H9 (cell line): ENCODE measurements around the gene PON2. TPM values are rescaled to one million over a fixed set of nuclear protein-coding genes. Genes with fewer than 3 reads are reported as not detected.

ENCODE experiments used
- DNase-seq: peaks from one replicate; pipeline ENCODE4 v3.0.0-alpha.2; 2017
- H2AFZ ChIP-seq: one replicate; pipeline ENCODE4 v1.6.1; 2013; ENCODE audit warnings: mild to moderate bottlenecking, low read length, control low read depth, moderate library complexity
- H2AK5ac ChIP-seq: 2 replicates; pipeline ENCODE4 v1.6.1; 2013; ENCODE audit warnings: low read length, control low read depth, mixed read lengths; ENCODE audit not compliant: insufficient read length
- H2BK120ac ChIP-seq: one replicate; pipeline ENCODE4 v1.6.1; 2013; ENCODE audit warnings: low read depth, mild to moderate bottlenecking, low read length, control low read depth, inconsistent platforms; ENCODE audit not compliant: poor library complexity, severe bottlenecking
- H2BK12ac ChIP-seq: 2 replicates; pipeline ENCODE4 v1.6.1; 2013; ENCODE audit warnings: low read length, control low read depth, mixed read lengths, low read depth; ENCODE audit not compliant: insufficient read length
- H2BK15ac ChIP-seq: 2 replicates; pipeline ENCODE4 v1.6.1; 2013; ENCODE audit warnings: low read depth, low read length, control low read depth
- H2BK20ac ChIP-seq: one replicate; pipeline ENCODE4 v1.6.1; 2013; ENCODE audit warnings: low read depth, mild to moderate bottlenecking, low read length, control low read depth, inconsistent platforms; ENCODE audit not compliant: poor library complexity, severe bottlenecking
- H2BK5ac ChIP-seq: 2 replicates; pipeline ENCODE4 v1.6.1; 2013; ENCODE audit warnings: low read length, control low read depth, mixed read lengths; ENCODE audit not compliant: insufficient read length
- H3K14ac ChIP-seq: 2 replicates; pipeline ENCODE4 v1.6.1; 2013; ENCODE audit warnings: low read length, control low read depth; ENCODE audit not compliant: insufficient read depth
- H3K18ac ChIP-seq: 2 replicates; pipeline ENCODE4 v1.6.1; 2013; ENCODE audit warnings: low read depth, mild to moderate bottlenecking, mixed read lengths, low read length, control low read depth; ENCODE audit not compliant: insufficient read length
- H3K23ac ChIP-seq: 2 replicates; pipeline ENCODE4 v1.6.1; 2013; ENCODE audit warnings: low read length, control low read depth, mixed read lengths, low read depth; ENCODE audit not compliant: insufficient read length
- H3K23me2 ChIP-seq: 2 replicates; pipeline ENCODE4 v1.6.1; 2013; ENCODE audit warnings: low read depth, mild to moderate bottlenecking, mixed read lengths, low read length, control low read depth; ENCODE audit not compliant: insufficient read length, poor library complexity, severe bottlenecking
- H3K27ac ChIP-seq: 2 replicates; pipeline ENCODE4 v1.5.1; 2013; ENCODE audit warnings: low read length, control low read depth, mixed read lengths, low read depth; ENCODE audit not compliant: insufficient read length
- H3K27me3 ChIP-seq: 2 replicates; pipeline ENCODE4 v1.6.1; 2013; ENCODE audit warnings: low read length, control low read depth, inconsistent platforms; ENCODE audit not compliant: insufficient read depth
- H3K4ac ChIP-seq: 2 replicates; pipeline ENCODE4 v1.6.1; 2013; ENCODE audit warnings: low read depth, mild to moderate bottlenecking, control low read depth, inconsistent platforms, low read length, moderate library complexity
- H3K4me1 ChIP-seq: 2 replicates; pipeline ENCODE4 v1.6.1; 2013; ENCODE audit warnings: low read length, control low read depth, inconsistent platforms; ENCODE audit not compliant: insufficient read depth
- H3K4me2 ChIP-seq: 2 replicates; pipeline ENCODE4 v1.6.1; 2013; ENCODE audit warnings: low read length, control low read depth, mixed read lengths; ENCODE audit not compliant: insufficient read length, insufficient read depth
- H3K56ac ChIP-seq: 2 replicates; pipeline ENCODE4 v1.6.1; 2013; ENCODE audit warnings: low read depth, mild to moderate bottlenecking, mixed read lengths, low read length, control low read depth; ENCODE audit not compliant: insufficient read length
- H3K79me1 ChIP-seq: 2 replicates; pipeline ENCODE4 v1.6.1; 2013; ENCODE audit warnings: low read depth, mild to moderate bottlenecking, moderate library complexity, low read length, control low read depth, inconsistent platforms; ENCODE audit not compliant: insufficient read depth, poor library complexity, severe bottlenecking
- H3K79me2 ChIP-seq: 2 replicates; pipeline ENCODE4 v1.6.1; 2013; ENCODE audit warnings: low read length, control low read depth, inconsistent platforms; ENCODE audit not compliant: insufficient read depth
- H3K9ac ChIP-seq: 2 replicates; pipeline ENCODE4 v1.6.1; 2013; ENCODE audit warnings: low read length, control low read depth, mixed read lengths; ENCODE audit not compliant: insufficient read length; ENCODE audit errors: extremely low read depth
- H3K9me3 ChIP-seq: one replicate; pipeline ENCODE4 v1.6.1; 2013; ENCODE audit warnings: low read depth, low read length, inconsistent platforms; ENCODE audit not compliant: control insufficient read depth
- H3T11ph ChIP-seq: one replicate; pipeline ENCODE4 v1.6.1; 2013; ENCODE audit warnings: mild to moderate bottlenecking, low read length, control low read depth, inconsistent platforms
- H4K20me1 ChIP-seq: one replicate; pipeline ENCODE4 v1.6.1; 2013; ENCODE audit not compliant: control insufficient read depth, insufficient read length, insufficient read depth
- H4K5ac ChIP-seq: 2 replicates; pipeline ENCODE4 v1.6.1; 2013; ENCODE audit warnings: low read depth, mild to moderate bottlenecking, mixed read lengths, low read length, control low read depth; ENCODE audit not compliant: insufficient read length
- H4K8ac ChIP-seq: replicated peaks from 2 replicates; pipeline ENCODE4 v1.6.1; 2013; ENCODE audit warnings: low read length, control low read depth, mixed read lengths, low read depth; ENCODE audit not compliant: insufficient read length
- H4K91ac ChIP-seq: 2 replicates; pipeline ENCODE4 v1.6.1; 2013; ENCODE audit warnings: low read depth, mild to moderate bottlenecking, moderate library complexity, mixed read lengths, low read length, control low read depth; ENCODE audit not compliant: insufficient read length
- H3K27ac Mint-ChIP-seq, 3 experiments: 2 replicates in 2 of 3; 3 replicates in 1 of 3; pipeline ENCODE4 v1.8.0; 2020 to 2021; ENCODE audit warnings: mixed read lengths in 3 of 3, mild to moderate bottlenecking in 1 of 3, moderate library complexity in 1 of 3
- H3K27me3 Mint-ChIP-seq: 2 replicates; pipeline ENCODE4 v1.8.0; 2021; ENCODE audit warnings: low read depth, mild to moderate bottlenecking, moderate library complexity, mixed read lengths
- H3K36me3 Mint-ChIP-seq, 3 experiments: 2 replicates in 2 of 3; 3 replicates in 1 of 3; pipeline ENCODE4 v1.8.0; 2020 to 2021; ENCODE audit warnings: low read depth in 3 of 3, mixed read lengths in 3 of 3; ENCODE audit not compliant: insufficient read depth in 1 of 3
- H3K4me1 Mint-ChIP-seq, 2 experiments: 2 replicates each; pipeline ENCODE4 v1.8.0; 2020; ENCODE audit warnings: mixed read lengths in 2 of 2
- H3K4me3 Mint-ChIP-seq, 2 experiments: 2 replicates in 1 of 2; 3 replicates in 1 of 2; pipeline ENCODE4 v1.8.0; 2020 to 2021; ENCODE audit warnings: mild to moderate bottlenecking in 2 of 2, mixed read lengths in 2 of 2, moderate library complexity in 1 of 2
- H3K9me3 Mint-ChIP-seq, 2 experiments: 2 replicates in 1 of 2; 3 replicates in 1 of 2; pipeline ENCODE4 v1.8.0; 2020; ENCODE audit warnings: mild to moderate bottlenecking in 2 of 2, mixed read lengths in 2 of 2, moderate library complexity in 1 of 2
- CTCF ChIP-seq: fragments of 200-600 bp; sonication (generic); conservative IDR thresholded peaks from 3 replicates; pipeline ENCODE4 v1.8.0; 2021; ENCODE audit warnings: antibody characterized with exemption, mild to moderate bottlenecking
- total RNA-seq: library from RNA; stranded (reverse); gene quantifications from 2 replicates; pipeline ENCODE4 v1.2.1, GENCODE V29; 2021

Gene PON2
- total RNA-seq, 1 experiment from 2014 or later = 26.7 TPM

DNA sequence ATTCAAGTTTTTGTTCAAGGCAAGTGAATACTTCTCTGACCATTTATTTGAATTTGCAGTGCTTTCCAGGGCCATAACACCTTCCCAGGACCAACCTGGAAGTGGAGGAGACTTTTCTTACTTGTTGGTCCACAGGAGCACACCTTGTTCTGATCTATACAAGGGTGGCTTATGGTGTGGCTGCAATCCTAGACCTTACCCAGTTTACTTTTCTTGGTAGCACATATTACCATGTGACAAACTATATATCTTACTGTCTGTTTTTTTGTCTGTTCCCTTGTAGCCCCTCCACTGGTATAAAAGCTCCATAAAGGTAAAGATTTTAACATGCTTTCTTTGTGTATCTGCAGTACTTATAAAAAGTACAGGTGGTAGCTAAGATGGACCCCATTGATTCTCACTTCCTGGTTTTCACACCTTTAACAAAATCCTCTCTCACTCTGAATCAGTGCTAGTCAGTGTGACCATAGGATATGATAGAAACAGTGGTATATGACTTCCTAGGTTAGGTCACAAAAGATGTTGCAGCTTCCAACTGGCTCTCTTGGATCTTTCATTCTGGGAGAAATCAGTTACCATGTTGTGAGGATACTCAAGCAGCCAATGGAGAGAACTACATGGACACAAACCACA, 45.3 kb upstream of the PON2 start:
- H3K36me3 Mint-ChIP-seq = peaks cover 0 to 3% (median 0%) of the 10 kb centered on the region in 3 experiments; a peak in 1 of 7 replicates
- Histone ChIP-seq H2AK5ac (no peak overlapping the region), H3K79me1 (no peaks in the 10 kb centered on the region), H3K79me2 (no peaks in the 10 kb centered on the region), H4K5ac (no peak overlapping the region), H3K4me2 (no peak overlapping the region), H3K14ac (no peak overlapping the region), H4K91ac (no peak overlapping the region), H2AFZ (no peak overlapping the region), H2BK20ac (no peak overlapping the region), H3K56ac (no peak overlapping the region), H4K8ac (no peak overlapping the region), H2BK12ac (no peak overlapping the region), H3K27me3 (no peaks in the 10 kb centered on the region), H2BK15ac (no peak overlapping the region), H4K20me1 (no peaks in the 10 kb centered on the region), H3K9ac (no peak overlapping the region), H3K23me2 (no peaks in the 10 kb centered on the region), H3K9me3 (no peaks in the 10 kb centered on the region), H3K4ac (no peak overlapping the region), H3K23ac (no peak overlapping the region), H3K27ac (no peak overlapping the region), H2BK5ac (no peak overlapping the region), H2BK120ac (no peak overlapping the region), H3T11ph (no peak overlapping the region), H3K4me1 (no peaks in the 10 kb centered on the region), H3K18ac (no peak overlapping the region)
- no peak overlapping the region for H3K27ac Mint-ChIP-seq
- no peaks in the 10 kb centered on the region for H3K9me3 Mint-ChIP-seq
- H3K27me3 Mint-ChIP-seq = no peaks in the 10 kb centered on the region
- TF ChIP-seq CTCF = no peak
- peaks cover 7 to 10% of the 10 kb centered on the region in 2 experiments for H3K4me1 Mint-ChIP-seq
- H3K4me3 Mint-ChIP-seq = no peak overlapping the region
- DNase-seq = no peak
